ENCODE results near the gene KBTBD12. TPM values are rescaled to one million over a fixed set of nuclear protein-coding genes. Genes with fewer than 3 reads are reported as not detected.

KBTBD12 gene
- total RNA-seq, 1 experiment from 2014 or later = not detected

DNA sequence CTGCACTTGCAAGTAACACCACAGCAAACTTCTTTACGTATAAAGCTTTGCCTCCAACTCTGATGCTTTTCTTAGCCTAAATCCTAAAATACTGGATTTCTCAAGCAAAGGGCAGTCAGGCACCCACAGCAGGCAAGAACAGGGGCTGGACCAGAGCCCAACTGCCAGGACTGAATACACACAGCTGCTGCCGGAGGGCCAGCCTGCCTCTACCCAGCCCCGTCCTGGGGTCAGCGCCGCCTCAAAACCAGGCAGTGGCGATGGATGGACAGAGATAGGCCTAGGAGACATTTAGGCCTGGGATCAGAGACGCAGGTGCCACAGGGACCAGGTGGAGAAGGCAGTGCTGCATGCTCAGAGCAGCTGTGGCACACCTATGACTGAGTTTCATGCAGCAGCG is 89.6 kb downstream of the KBTBD12 start:
- no peak overlapping the region for H3K9ac ChIP-seq (ENCODE audit: low read length)
- ChIA-PET POLR2A (no interaction called here), RAD21 (ENCODE audit: low non-redundant PET in 1 of 2, low total read pairs in 2 of 2, uncharacterized antibody in 2 of 2, unreplicated experiment in 2 of 2) (no interaction called here), CTCF (no interaction called here)
- intact Hi-C loops (cut with micrococcal nuclease) = no loop called here
- H3K9me3 ChIP-seq (ENCODE audit: control insufficient read depth in 1 of 2, insufficient read depth in 1 of 2, low read depth in 1 of 2, low read length in 2 of 2) = no peaks in the 10 kb centered on the region
- H3K4me3 ChIP-seq (replicated peaks in 1 of 2; ENCODE audit: low read depth in 1 of 2, low read length in 2 of 2) = no peak overlapping the region
- ATAC-seq (no peak), DNase-seq (ENCODE audit: low read depth, low spot score) (no peak)
- no peaks in the 10 kb centered on the region for H3K4me1 ChIP-seq (ENCODE audit: control insufficient read depth in 1 of 2, insufficient read depth in 2 of 2, low read length in 2 of 2)
- H3K79me2 ChIP-seq (ENCODE audit: insufficient read depth, low read length) = no peaks in the 10 kb centered on the region
- TF ChIP-seq, protein P1, sequence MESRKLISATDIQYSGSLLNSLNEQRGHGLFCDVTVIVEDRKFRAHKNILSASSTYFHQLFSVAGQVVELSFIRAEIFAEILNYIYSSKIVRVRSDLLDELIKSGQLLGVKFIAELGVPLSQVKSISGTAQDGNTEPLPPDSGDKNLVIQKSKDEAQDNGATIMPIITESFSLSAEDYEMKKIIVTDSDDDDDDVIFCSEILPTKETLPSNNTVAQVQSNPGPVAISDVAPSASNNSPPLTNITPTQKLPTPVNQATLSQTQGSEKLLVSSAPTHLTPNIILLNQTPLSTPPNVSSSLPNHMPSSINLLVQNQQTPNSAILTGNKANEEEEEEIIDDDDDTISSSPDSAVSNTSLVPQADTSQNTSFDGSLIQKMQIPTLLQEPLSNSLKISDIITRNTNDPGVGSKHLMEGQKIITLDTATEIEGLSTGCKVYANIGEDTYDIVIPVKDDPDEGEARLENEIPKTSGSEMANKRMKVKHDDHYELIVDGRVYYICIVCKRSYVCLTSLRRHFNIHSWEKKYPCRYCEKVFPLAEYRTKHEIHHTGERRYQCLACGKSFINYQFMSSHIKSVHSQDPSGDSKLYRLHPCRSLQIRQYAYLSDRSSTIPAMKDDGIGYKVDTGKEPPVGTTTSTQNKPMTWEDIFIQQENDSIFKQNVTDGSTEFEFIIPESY (IDR thresholded peaks at IDR 0.05; ENCODE audit: extremely low read depth, insufficient replicate concordance, low read length) = no peak
- TF ChIP-seq ZNF274 (IDR thresholded peaks at IDR 0.05; ENCODE audit: low read depth, low read length) = no peak
- no peak for TF ChIP-seq EZH2phosphoT487 (IDR thresholded peaks at IDR 0.05; ENCODE audit: borderline replicate concordance)
- TF ChIP-seq ZFX (IDR thresholded peaks at IDR 0.05) = no peak
- no peak for TF ChIP-seq JUND (IDR thresholded peaks at IDR 0.05)
- TF ChIP-seq SIN3A (IDR thresholded peaks at IDR 0.05; ENCODE audit: low read depth) = no peak
- TF ChIP-seq EZH2 (IDR thresholded peaks at IDR 0.05) = no peak
- no peak for TF ChIP-seq ELF1 (IDR thresholded peaks at IDR 0.05; ENCODE audit: borderline replicate concordance, low read depth)
- TF ChIP-seq SP1 (IDR thresholded peaks at IDR 0.05; ENCODE audit: low read depth) = no peak
- no peak for TF ChIP-seq EGR1 (IDR thresholded peaks at IDR 0.05; ENCODE audit: low read depth)
- TF ChIP-seq POLR2AphosphoS5 (IDR thresholded peaks at IDR 0.05; ENCODE audit: low read depth, low read length) = no peak
- no peak for TF ChIP-seq TCF7L2 (IDR thresholded peaks at IDR 0.05; ENCODE audit: borderline replicate concordance, extremely low read depth, insufficient read depth, insufficient read length)
- TF ChIP-seq MAX (IDR thresholded peaks at IDR 0.05) = no peak
- TF ChIP-seq CTCF (IDR thresholded peaks at IDR 0.05 in 2 of 3, conservative IDR thresholded peaks at IDR 0.05 in 1 of 3; ENCODE audit: borderline replicate concordance in 1 of 3, insufficient read depth in 1 of 3, low read depth in 2 of 3, low read length in 2 of 3) = no peak
- TF ChIP-seq ATF3 (IDR thresholded peaks at IDR 0.05) = no peak
- no peak for TF ChIP-seq SRF (IDR thresholded peaks at IDR 0.05; ENCODE audit: low read depth)
- no peak for TF ChIP-seq YY1 (IDR thresholded peaks at IDR 0.05; ENCODE audit: extremely low read depth, insufficient replicate concordance, low read depth, low read length)
- TF ChIP-seq CBX3 (IDR thresholded peaks at IDR 0.05; ENCODE audit: low read depth) = no peak
- H3K27me3 ChIP-seq (ENCODE audit: insufficient read depth, low read length) = no peaks in the 10 kb centered on the region
- no peaks in the 10 kb centered on the region for H3K9me2 ChIP-seq (ENCODE audit: insufficient read depth)
- no peak overlapping the region for H3K4me2 ChIP-seq (ENCODE audit: low read length)
- H3K36me3 ChIP-seq (ENCODE audit: control insufficient read depth in 1 of 2, insufficient read depth in 2 of 2, low read length in 2 of 2) = no peaks in the 10 kb centered on the region
- no peak overlapping the region for H3K27ac ChIP-seq (ENCODE audit: low read depth, low read length)
- BruUV-seq (replicated peaks) = no TSS peak
- no peak overlapping the region for H2AFZ ChIP-seq (ENCODE audit: low read depth, low read length, poor library complexity, severe bottlenecking)
- no peaks in the 10 kb centered on the region for H4K20me1 ChIP-seq (ENCODE audit: insufficient read depth)

All from HCT116 (cell line).